NCI-H2107 treated with DMSO at 0.1 percent for 48 hours (cell line): Measurements from ENCODE around the gene RSBN1.
"Not testable (repeated sequence)": the region's sequence is repeated elsewhere in the genome, so short reads cannot be mapped to it uniquely, and the experiment has no call there.

Source experiments
- DNase-seq: peaks from one replicate; lab custom pipeline; 2025; ENCODE audit not compliant: unreplicated experiment; lab: John Stamatoyannopoulos, UW

Gene RSBN1

GRCh38 chr1:113811888-113812660, at the start of gene RSBN1:
Gene RSBN1 (minus strand): TSS chr1:113812476. CDS start chr1:113812412, 64 bp downstream.
- peak; percentile 97 for DNase-seq

GRCh38 chr1:113861641-113862040, 49.4 kb upstream of the RSBN1 start:
- DNase-seq, result no peak

GRCh38 chr1:113860891-113861290, 48.6 kb upstream of the RSBN1 start:
- DNase-seq, result no peak

GRCh38 chr1:113859478-113860175, 47.4 kb upstream of the RSBN1 start:
- DNase-seq, result no peak

- no peak for DNase-seq
Measured at GRCh38 chr1:113858982-113859381, 46.7 kb upstream of the RSBN1 start.

GRCh38 chr1:113858418-113858817, 46.1 kb upstream of the RSBN1 start:
- no peak for DNase-seq

GRCh38 chr1:113857776-113858175, 45.5 kb upstream of the RSBN1 start:
- DNase-seq, result no peak

- DNase-seq, result no peak
Measured at GRCh38 chr1:113856401-113856790, 44.1 kb upstream of the RSBN1 start.

- no peak for DNase-seq
Measured at GRCh38 chr1:113855630-113856400, 43.5 kb upstream of the RSBN1 start.

- DNase-seq, result no peak
Measured at GRCh38 chr1:113854234-113854633, 42.0 kb upstream of the RSBN1 start.

GRCh38 chr1:113852694-113853093, 40.4 kb upstream of the RSBN1 start:
- DNase-seq, result not testable (repeated sequence)

GRCh38 chr1:113850127-113850796, 38.0 kb upstream of the RSBN1 start:
- no peak for DNase-seq

GRCh38 chr1:113849072-113849471, 36.8 kb upstream of the RSBN1 start:
- DNase-seq, result no peak

GRCh38 chr1:113846391-113847035, 34.2 kb upstream of the RSBN1 start:
- no peak for DNase-seq

GRCh38 chr1:113836534-113836933, 24.3 kb upstream of the RSBN1 start:
- no peak for DNase-seq

- DNase-seq, result peak; percentile 52
Measured at GRCh38 chr1:113835686-113836290, 23.5 kb upstream of the RSBN1 start.

- DNase-seq, result no peak
Measured at GRCh38 chr1:113834716-113835115, 22.4 kb upstream of the RSBN1 start.

- no peak for DNase-seq
Measured at GRCh38 chr1:113830039-113830438, 17.8 kb upstream of the RSBN1 start.

- DNase-seq, result no peak
Measured at GRCh38 chr1:113821916-113822315, 9.6 kb upstream of the RSBN1 start.

- DNase-seq, result no peak
Measured at GRCh38 chr1:113818578-113818977, 6.3 kb upstream of the RSBN1 start.
